AG04450 (cell line): Measurements from ENCODE around the gene MYO1G. TPM values are rescaled to one million over a fixed set of nuclear protein-coding genes. Genes with fewer than 3 reads are reported as not detected.
"Not testable (repeated sequence)": the region's sequence is repeated elsewhere in the genome, so short reads cannot be mapped to it uniquely, and the experiment has no call there.

Source experiments
- CTCF ChIA-PET: fragments of 300-600, 350-600 bp; formaldehyde crosslinking; extraction: SDS; loops from one replicate; lab custom pipeline; 2022; ENCODE audit warnings: antibody characterized with exemption, inconsistent platforms; lab: Charles Lee
- POLR2A ChIA-PET: fragments of 350-600 bp; formaldehyde crosslinking; extraction: SDS; loops from one replicate; lab custom pipeline; 2021; ENCODE audit warnings: antibody characterized with exemption, inconsistent platforms; lab: Yijun Ruan, JAX
- DNase-seq: peaks from one replicate; pipeline ENCODE4 v3.0.0-alpha.2; 2011; ENCODE audit warnings: low read depth, low spot score
- H3K27ac ChIP-seq: one replicate; pipeline ENCODE4 v1.5.1; 2012; ENCODE audit warnings: low read depth, low read length, control low read depth
- H3K27me3 ChIP-seq: one replicate; pipeline ENCODE4 v1.6.0; 2012; ENCODE audit warnings: low read length; ENCODE audit not compliant: control insufficient read depth, insufficient read depth
- H3K4me3 ChIP-seq: 2 replicates; pipeline ENCODE4 v1.5.1; 2011; ENCODE audit warnings: mild to moderate bottlenecking, low read depth, low read length, control low read depth
- H3K9me3 ChIP-seq: 2 replicates; pipeline ENCODE4 v1.5.1; 2012; ENCODE audit warnings: low read length; ENCODE audit not compliant: control insufficient read depth, insufficient read depth
- polyA plus RNA-seq: library from polyadenylated mRNA; depleted of rRNA; stranded (reverse); fragments of >200 nt; gene quantifications from 2 replicates; pipeline ENCODE4 v1.2.3, GENCODE V29; 2011
- TF ChIP-seq, protein P1 (sequence below): IDR thresholded peaks from 2 replicates; pipeline ENCODE4 v1.5.1; 2011; ENCODE audit warnings: low read depth, low read length, control low read depth, inconsistent platforms

MYO1G gene
- polyA plus RNA-seq, 1 experiment = not detected

DNA sequence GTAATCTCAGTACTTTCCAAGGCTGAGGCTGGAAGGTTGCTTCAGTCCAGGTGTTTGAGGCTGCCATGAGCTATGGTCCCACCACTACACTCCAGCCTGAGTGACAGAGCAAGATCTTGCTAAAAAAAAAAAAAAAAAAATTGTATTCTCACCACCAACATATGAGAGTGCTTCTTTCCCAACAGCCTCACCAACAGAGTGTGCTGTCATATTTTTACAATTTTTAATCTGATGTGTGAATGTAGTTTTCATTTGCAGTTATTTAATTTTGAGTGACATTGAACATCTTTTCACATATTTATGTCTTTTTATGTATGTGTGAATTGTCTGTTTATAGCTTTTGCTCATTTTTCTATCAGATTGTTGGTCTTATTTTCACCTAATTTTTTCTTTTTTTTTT lies 35.2 kb downstream of the MYO1G start:
- POLR2A ChIA-PET = interaction anchor here (0.6 kb wide), 1 partner anchor 684 kb away, joined by 5 read pairs; no protein-coding TSS in a partner anchor
- peaks cover 10% of the 10 kb centered on the region for H3K27me3 ChIP-seq
- H3K27ac ChIP-seq = no peak overlapping the region
- no peak overlapping the region for H3K4me3 ChIP-seq
- TF ChIP-seq, protein P1, sequence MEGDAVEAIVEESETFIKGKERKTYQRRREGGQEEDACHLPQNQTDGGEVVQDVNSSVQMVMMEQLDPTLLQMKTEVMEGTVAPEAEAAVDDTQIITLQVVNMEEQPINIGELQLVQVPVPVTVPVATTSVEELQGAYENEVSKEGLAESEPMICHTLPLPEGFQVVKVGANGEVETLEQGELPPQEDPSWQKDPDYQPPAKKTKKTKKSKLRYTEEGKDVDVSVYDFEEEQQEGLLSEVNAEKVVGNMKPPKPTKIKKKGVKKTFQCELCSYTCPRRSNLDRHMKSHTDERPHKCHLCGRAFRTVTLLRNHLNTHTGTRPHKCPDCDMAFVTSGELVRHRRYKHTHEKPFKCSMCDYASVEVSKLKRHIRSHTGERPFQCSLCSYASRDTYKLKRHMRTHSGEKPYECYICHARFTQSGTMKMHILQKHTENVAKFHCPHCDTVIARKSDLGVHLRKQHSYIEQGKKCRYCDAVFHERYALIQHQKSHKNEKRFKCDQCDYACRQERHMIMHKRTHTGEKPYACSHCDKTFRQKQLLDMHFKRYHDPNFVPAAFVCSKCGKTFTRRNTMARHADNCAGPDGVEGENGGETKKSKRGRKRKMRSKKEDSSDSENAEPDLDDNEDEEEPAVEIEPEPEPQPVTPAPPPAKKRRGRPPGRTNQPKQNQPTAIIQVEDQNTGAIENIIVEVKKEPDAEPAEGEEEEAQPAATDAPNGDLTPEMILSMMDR = no peak
- CTCF ChIA-PET = interaction anchor here (1.0 kb wide), 1 partner anchor 193 kb away, joined by 4 read pairs; no protein-coding TSS in a partner anchor
- no peak for DNase-seq
- H3K9me3 ChIP-seq = no peaks in the 10 kb centered on the region

DNA sequence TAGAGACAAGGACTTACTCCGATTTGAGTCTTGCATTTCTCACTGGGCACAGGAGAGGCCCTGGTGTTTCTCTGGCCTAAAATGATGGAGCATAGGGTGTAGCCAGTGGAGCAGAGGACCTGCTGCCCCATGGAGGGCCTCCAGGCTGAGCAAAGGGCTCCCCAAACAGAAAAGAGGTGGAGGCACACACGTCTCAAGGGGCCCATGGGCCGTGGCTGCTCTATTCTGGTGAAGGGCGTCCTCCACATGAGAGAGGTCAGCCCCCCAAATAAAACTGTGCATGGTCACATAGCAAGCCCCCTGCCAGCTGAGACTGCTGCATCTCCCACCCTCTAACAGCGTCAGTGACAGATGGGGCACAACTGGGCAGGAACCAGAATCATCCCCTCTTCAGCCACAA lies 41.4 kb downstream of the MYO1G start:
- no peaks in the 10 kb centered on the region for H3K9me3 ChIP-seq
- no peak overlapping the region for H3K4me3 ChIP-seq
- no peak overlapping the region for H3K27ac ChIP-seq
- TF ChIP-seq, protein P1 = no peak
- H3K27me3 ChIP-seq = peaks cover 32% of the 10 kb centered on the region
- DNase-seq = no peak
- ChIA-PET CTCF (no interaction called here), POLR2A (no interaction called here)

DNA sequence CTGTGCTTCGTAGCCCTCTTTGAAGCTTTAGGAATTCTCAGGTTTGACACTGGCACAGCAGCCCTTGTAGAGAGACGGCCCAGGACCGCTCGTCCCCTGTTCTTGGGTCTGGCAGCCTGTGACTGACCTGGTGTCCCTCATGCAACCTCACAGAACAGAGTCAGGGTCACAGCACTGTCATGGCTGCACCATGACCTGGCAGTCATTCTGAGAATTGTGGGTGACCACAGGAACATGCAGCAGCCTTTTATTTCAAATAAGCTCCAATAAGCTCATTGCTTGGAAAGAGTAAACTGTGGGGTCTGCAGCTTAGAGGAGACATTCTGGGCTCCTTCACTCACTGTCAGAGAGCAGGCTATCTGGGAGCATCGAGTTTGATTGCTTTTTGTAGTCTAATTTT lies 42.5 kb downstream of the MYO1G start:
- no peak overlapping the region for H3K4me3 ChIP-seq
- peaks cover 32% of the 10 kb centered on the region for H3K27me3 ChIP-seq
- CTCF ChIA-PET = interaction anchor here (1.2 kb wide), 1 partner anchor 200 kb away, joined by 3 read pairs; no protein-coding TSS in a partner anchor
- POLR2A ChIA-PET = no interaction called here
- H3K9me3 ChIP-seq = no peaks in the 10 kb centered on the region
- H3K27ac ChIP-seq = no peak overlapping the region
- DNase-seq = no peak
- TF ChIP-seq, protein P1 = no peak

DNA sequence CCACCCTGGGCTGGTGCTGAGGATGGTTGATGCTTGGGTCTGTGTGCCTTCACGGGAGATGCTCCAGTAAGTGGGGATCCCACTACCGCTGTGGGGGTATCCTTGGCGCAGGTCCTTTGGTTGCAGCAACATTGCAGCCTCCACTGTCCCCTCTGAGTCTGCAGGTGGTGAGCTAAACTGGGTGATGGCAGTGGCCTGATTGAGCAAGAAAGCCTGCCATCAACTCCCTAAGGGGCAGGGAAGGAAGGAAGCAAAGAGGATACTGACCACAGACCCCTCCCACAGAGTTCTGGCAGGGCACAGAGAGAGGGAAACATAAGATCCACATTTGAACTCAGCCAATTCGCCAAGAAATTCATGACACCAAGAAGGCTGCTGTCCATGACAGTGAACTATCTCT lies 43.2 kb downstream of the MYO1G start:
- H3K9me3 ChIP-seq = no peaks in the 10 kb centered on the region
- peaks cover 32% of the 10 kb centered on the region for H3K27me3 ChIP-seq
- H3K27ac ChIP-seq = no peak overlapping the region
- DNase-seq = no peak
- ChIA-PET POLR2A (no interaction called here), CTCF (interaction anchor here (0.6 kb wide), 1 partner anchor 12 kb away, joined by 3 read pairs; no protein-coding TSS in a partner anchor)
- TF ChIP-seq, protein P1 = no peak
- no peak overlapping the region for H3K4me3 ChIP-seq

DNA sequence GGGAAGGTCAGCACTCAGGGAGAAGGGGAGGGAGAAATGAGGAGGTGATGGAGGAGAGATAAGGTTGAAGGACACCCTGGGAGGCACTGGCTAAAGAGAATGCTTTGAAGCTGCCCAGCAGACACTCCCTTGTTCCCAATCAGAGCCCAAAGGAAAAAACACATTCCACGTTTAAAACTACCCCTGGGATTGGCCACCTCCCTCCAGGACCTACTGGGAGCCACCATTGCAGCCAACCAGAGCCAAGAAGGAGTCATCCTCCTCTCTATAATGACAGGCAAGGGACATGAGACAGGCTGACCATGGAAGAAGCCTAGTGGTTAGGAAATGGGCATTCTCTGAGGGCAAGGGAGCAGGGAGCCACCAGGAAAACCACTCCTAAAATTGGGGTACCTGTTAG lies 43.8 kb downstream of the MYO1G start:
- CTCF ChIA-PET = interaction anchor here (0.6 kb wide), 1 partner anchor 12 kb away, joined by 3 read pairs; no protein-coding TSS in a partner anchor
- TF ChIP-seq, protein P1 = no peak
- peaks cover 32% of the 10 kb centered on the region for H3K27me3 ChIP-seq
- H3K9me3 ChIP-seq = 0 out of 2 replicates have a peak, but pooled peaks cover under 1% of the 10 kb centered on the region
- no peak overlapping the region for H3K27ac ChIP-seq
- DNase-seq = no peak
- POLR2A ChIA-PET = no interaction called here
- no peak overlapping the region for H3K4me3 ChIP-seq

DNA sequence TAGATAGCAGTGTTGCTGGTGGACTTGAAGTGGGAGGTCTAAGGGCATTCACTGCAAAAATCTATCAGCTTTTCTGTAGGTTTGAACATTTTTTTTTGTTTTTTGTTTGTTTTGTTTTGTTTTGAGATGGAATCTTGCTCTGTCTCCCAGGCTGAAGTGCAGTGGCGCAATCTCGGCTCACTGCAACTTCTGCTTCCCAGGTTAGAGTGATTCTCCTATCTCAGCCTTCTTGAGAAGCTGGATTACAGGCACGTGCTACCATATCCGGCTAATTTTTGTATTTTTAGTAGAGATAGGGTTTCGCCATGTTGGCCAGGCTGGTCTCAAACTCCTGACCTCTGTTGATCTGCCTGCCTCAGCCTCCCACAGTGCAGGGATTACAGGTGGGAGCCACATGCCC lies 44.3 kb downstream of the MYO1G start:
- H3K4me3 ChIP-seq, CTCF ChIA-PET, POLR2A ChIA-PET, DNase-seq, H3K9me3 ChIP-seq, H3K27ac ChIP-seq: not testable (repeated sequence)
- H3K27me3 ChIP-seq = peaks cover 28% of the 10 kb centered on the region
